ENCODE data around the gene BIN2.
A peak's percentile ranks its signal among the peaks of the same experiment; 100 is the strongest.

Gene BIN2

GRCh38 chr12:51345681-51346080 is 21.7 kb upstream of the BIN2 start:
- Histone ChIP-seq H3K4me1 (ENCODE audit: low read depth, poor library complexity, severe bottlenecking) (peaks cover 10% of the 10 kb centered on the region), H3K4me2 (no peak overlapping the region), H2AFZ (ENCODE audit: low read depth) (no peak overlapping the region), H3K27me3 (ENCODE audit: insufficient read depth, low read depth) (no peaks in the 10 kb centered on the region), H3K9ac (no peak overlapping the region), H3K79me2 (ENCODE audit: insufficient read depth, low read depth) (no peaks in the 10 kb centered on the region), H3K36me3 (ENCODE audit: insufficient read depth) (no peaks in the 10 kb centered on the region), H3K4me3 (IDR thresholded peaks at IDR 0.05; ENCODE audit: insufficient read depth, low read depth, low read length) (no peak overlapping the region), H4K20me1 (ENCODE audit: insufficient read depth) (no peaks in the 10 kb centered on the region), H3K27ac (no peak overlapping the region)
- no peak for TF ChIP-seq CTCF (conservative IDR thresholded peaks at IDR 0.05; ENCODE audit: low read depth, low read length)

GRCh38 chr12:51343201-51343600 is 19.2 kb upstream of the BIN2 start:
- H3K4me2 ChIP-seq: no peak overlapping the region
- H3K79me2 ChIP-seq (ENCODE audit: insufficient read depth, low read depth): no peaks in the 10 kb centered on the region
- no peaks in the 10 kb centered on the region for H3K27me3 ChIP-seq (ENCODE audit: insufficient read depth, low read depth)

GRCh38 chr12:51342416-51342815 is 18.4 kb upstream of the BIN2 start:
- TF ChIP-seq CTCF (conservative IDR thresholded peaks at IDR 0.05; ENCODE audit: low read depth, low read length): no peak
- no peak overlapping the region for H2AFZ ChIP-seq (ENCODE audit: low read depth)
- no peaks in the 10 kb centered on the region for H3K27me3 ChIP-seq (ENCODE audit: insufficient read depth, low read depth)
- H3K9ac ChIP-seq: no peak overlapping the region
- H3K27ac ChIP-seq: no peak overlapping the region
- peaks cover 10% of the 10 kb centered on the region for H3K4me1 ChIP-seq (ENCODE audit: low read depth, poor library complexity, severe bottlenecking)
- H3K79me2 ChIP-seq (ENCODE audit: insufficient read depth, low read depth): no peaks in the 10 kb centered on the region
- no peaks in the 10 kb centered on the region for H4K20me1 ChIP-seq (ENCODE audit: insufficient read depth)
- H3K4me3 ChIP-seq (IDR thresholded peaks at IDR 0.05; ENCODE audit: insufficient read depth, low read depth, low read length): no peak overlapping the region
- no peak overlapping the region for H3K4me2 ChIP-seq
- no peaks in the 10 kb centered on the region for H3K36me3 ChIP-seq (ENCODE audit: insufficient read depth)

More at GRCh38 chr12:51343201-51343600, 19.2 kb upstream of the BIN2 start:
- H3K36me3 ChIP-seq (ENCODE audit: insufficient read depth): no peaks in the 10 kb centered on the region
- TF ChIP-seq CTCF (conservative IDR thresholded peaks at IDR 0.05; ENCODE audit: low read depth, low read length): no peak
- H3K27ac ChIP-seq: no peak overlapping the region
- H2AFZ ChIP-seq (ENCODE audit: low read depth): no peak overlapping the region
- H3K9ac ChIP-seq: no peak overlapping the region
- peaks cover 10% of the 10 kb centered on the region for H3K4me1 ChIP-seq (ENCODE audit: low read depth, poor library complexity, severe bottlenecking)
- H3K4me3 ChIP-seq (IDR thresholded peaks at IDR 0.05; ENCODE audit: insufficient read depth, low read depth, low read length): no peak overlapping the region
- H4K20me1 ChIP-seq (ENCODE audit: insufficient read depth): no peaks in the 10 kb centered on the region

GRCh38 chr12:51341251-51342007 is 17.5 kb upstream of the BIN2 start:
- H3K27ac ChIP-seq: no peak overlapping the region
- H2AFZ ChIP-seq (ENCODE audit: low read depth): peak overlapping the region; percentile 82
- peak; percentile 99 for TF ChIP-seq CTCF (conservative IDR thresholded peaks at IDR 0.05; ENCODE audit: low read depth, low read length)
- peaks cover 14% of the 10 kb centered on the region for H3K4me1 ChIP-seq (ENCODE audit: low read depth, poor library complexity, severe bottlenecking)
- H4K20me1 ChIP-seq (ENCODE audit: insufficient read depth): no peaks in the 10 kb centered on the region
- H3K4me2 ChIP-seq: peak overlapping the region; percentile 49
- H3K27me3 ChIP-seq (ENCODE audit: insufficient read depth, low read depth): no peaks in the 10 kb centered on the region
- H3K36me3 ChIP-seq (ENCODE audit: insufficient read depth): no peaks in the 10 kb centered on the region
- H3K9ac ChIP-seq: no peak overlapping the region; the same call in 1 of the 2 replicates
- no peaks in the 10 kb centered on the region for H3K79me2 ChIP-seq (ENCODE audit: insufficient read depth, low read depth)
- no peak overlapping the region for H3K4me3 ChIP-seq (IDR thresholded peaks at IDR 0.05; ENCODE audit: insufficient read depth, low read depth, low read length)
